Kidney (tissue), 14 donors: ENCODE results near the gene HOXC4. TPM values are rescaled to one million over a fixed set of nuclear protein-coding genes. Genes with fewer than 3 reads are reported as not detected.

ENCODE experiments used
- DNase-seq, 5 donors: peaks; one replicate each; pipeline ENCODE4 v3.0.0-alpha.2; 2013 to 2020
- FAIRE-seq: peaks from 2 replicates; lab custom pipeline; 2012; peaks lifted over from hg19 to GRCh38; lab: Jason Lieb, UNC
- H3K27ac ChIP-seq, 2 donors: one replicate each; pipeline ENCODE4 v1.7.0; 2013; ENCODE audit warnings: low read depth in 2 of 2, low read length in 2 of 2, inconsistent platforms in 1 of 2
- H3K27me3 ChIP-seq: one replicate; pipeline ENCODE4 v1.7.1; 2013; ENCODE audit warnings: low read length, inconsistent platforms; ENCODE audit not compliant: control insufficient read depth, insufficient read depth
- H3K36me3 ChIP-seq, 3 donors: one replicate each; pipeline versions ENCODE4 v1.7.0 to v1.7.1; 2013; ENCODE audit warnings: low read length in 3 of 3, control low read depth in 1 of 3, inconsistent platforms in 1 of 3; ENCODE audit not compliant: insufficient read depth in 3 of 3, control insufficient read depth in 2 of 3
- H3K4me1 ChIP-seq, 3 donors: one replicate each; pipeline versions ENCODE4 v1.7.0 to v1.7.1; 2013; ENCODE audit warnings: low read length in 3 of 3, inconsistent platforms in 1 of 3, low read depth in 1 of 3; ENCODE audit not compliant: control insufficient read depth in 2 of 3, insufficient read depth in 2 of 3
- H3K4me3 ChIP-seq, 3 donors: one replicate each; pipeline versions ENCODE4 v1.7.0 to v1.8.1; 2013; ENCODE audit warnings: low read length in 3 of 3, control low read depth in 1 of 3, inconsistent platforms in 1 of 3
- H3K9ac ChIP-seq, 3 donors: one replicate each; pipeline versions ENCODE4 v1.7.0 to v1.7.1; 2013; ENCODE audit warnings: low read length in 3 of 3, control low read depth in 1 of 3, inconsistent platforms in 1 of 3
- H3K9me3 ChIP-seq, 3 donors: one replicate each; pipeline versions ENCODE4 v1.7.0 to v1.7.1; 2013; ENCODE audit warnings: low read length in 3 of 3, control low read depth in 1 of 3, inconsistent platforms in 1 of 3; ENCODE audit not compliant: control insufficient read depth in 2 of 3, insufficient read depth in 1 of 3
- CTCF ChIP-seq: IDR thresholded peaks from 3 replicates; pipeline ENCODE4 v1.5.1; 2012; ENCODE audit warnings: mild to moderate bottlenecking, moderate library complexity, borderline replicate concordance; ENCODE audit not compliant: insufficient read depth; ENCODE audit errors: extremely low read depth
- intact Hi-C: fragments of 100-400 bp; cut with DNase I; formaldehyde crosslinking; loops from one replicate; pipeline ENCODE4 v1.11.1; 2022
- polyA plus RNA-seq: library from polyadenylated mRNA; stranded (reverse); fragments of 350-450 nt; fragmentation: Illumina TruSeq; extraction: RNeasy Lipid Tissue Mini Kit (QIAGEN cat#74804); gene quantifications from one replicate; pipeline ENCODE4 v1.2.3, GENCODE V29; 2014; ENCODE audit warnings: low read depth, low replicate concordance; ENCODE audit not compliant: insufficient read depth
- total RNA-seq: library from RNA; stranded (reverse); fragmentation: NEBNext Ultra II Directional; extraction: Animal tissue kit (Norgen Biotek cat#: 25700); gene quantifications from one replicate; pipeline ENCODE4 v1.2.1, GENCODE V29; 2021
- donor health status: control.
- donor health status: control.
- donor health status: control.
- donor health status: control.
- donor health status: control.
- donor health status: DM: yes; HTN: yes; CAD: no.
- donor health status: Normal renal cell carcinoma (clear cell type).

HOXC4 gene
- total and polyA plus RNA-seq, 2 donors from 2014 or later = 13.9 to 24.5 TPM

DNA sequence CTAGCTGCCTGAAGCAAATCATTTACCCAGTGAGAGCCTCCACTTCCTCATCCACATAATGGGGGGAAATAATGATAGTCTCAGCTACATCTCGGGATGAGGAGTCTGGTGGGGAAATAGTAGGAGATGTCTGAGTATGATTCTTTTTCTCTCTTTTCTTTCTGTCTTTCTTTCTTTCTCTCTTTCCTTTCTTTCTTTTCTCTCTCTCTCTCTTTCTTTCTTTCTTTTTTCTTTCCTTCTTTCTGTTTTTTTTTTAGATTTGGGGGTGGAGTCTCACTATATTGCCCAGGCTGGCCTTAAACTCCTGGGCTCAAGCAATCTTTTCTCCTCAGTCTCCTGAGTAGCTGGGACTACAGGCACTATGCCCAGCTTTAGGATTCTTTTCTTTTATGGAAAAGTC, 12.8 kb downstream of the HOXC4 start:
- FAIRE-seq (no peak), DNase-seq (no peak)
- intact Hi-C loops = no loop called here
- no peak for TF ChIP-seq CTCF
- no peak overlapping the region for H3K9ac ChIP-seq
- no peaks in the 10 kb centered on the region for H3K27me3 ChIP-seq
- no peak overlapping the region for H3K4me3 ChIP-seq
- no peaks in the 10 kb centered on the region for H3K9me3 ChIP-seq
- H3K36me3 ChIP-seq = no peaks in the 10 kb centered on the region
- no peaks in the 10 kb centered on the region for H3K4me1 ChIP-seq
- no peak overlapping the region for H3K27ac ChIP-seq

GRCh38 chr12:54068418-54069070, 14.9 kb downstream of the HOXC4 start:
- intact Hi-C loops = no loop called here
- no peaks in the 10 kb centered on the region for H3K9me3 ChIP-seq
- no peaks in the 10 kb centered on the region for H3K36me3 ChIP-seq
- FAIRE-seq (no peak), DNase-seq (no peak)
- no peak for TF ChIP-seq CTCF
- no peak overlapping the region for H3K9ac ChIP-seq
- no peaks in the 10 kb centered on the region for H3K27me3 ChIP-seq
- H3K4me1 ChIP-seq = no peaks in the 10 kb centered on the region
- no peak overlapping the region for H3K27ac ChIP-seq
- H3K4me3 ChIP-seq = no peak overlapping the region

DNA sequence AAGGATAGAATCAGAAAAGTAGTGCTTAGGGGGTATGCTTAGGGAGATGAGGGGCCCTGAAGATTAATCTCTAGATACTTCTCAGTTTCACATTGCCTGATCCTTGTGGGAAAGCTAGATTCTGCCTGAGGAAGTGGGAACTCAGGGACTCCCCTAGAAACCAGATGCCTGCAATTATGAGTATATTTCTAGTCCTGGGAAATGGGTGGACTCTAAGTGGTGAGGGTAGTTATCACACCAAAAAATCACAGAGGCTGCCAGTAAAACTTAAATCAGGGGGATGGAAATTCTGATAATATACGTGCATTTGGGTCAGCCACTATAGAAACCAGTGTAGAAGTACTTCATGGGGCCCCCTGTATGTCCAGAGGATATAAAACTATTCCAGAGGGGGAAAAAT, 18.3 kb downstream of the HOXC4 start:
- no peak for TF ChIP-seq CTCF
- FAIRE-seq (no peak), DNase-seq (no peak)
- intact Hi-C loops = no loop called here
- Histone ChIP-seq H3K27me3 (no peaks in the 10 kb centered on the region), H3K27ac (no peak overlapping the region), H3K9ac (no peak overlapping the region), H3K36me3 (no peaks in the 10 kb centered on the region), H3K4me1 (no peaks in the 10 kb centered on the region), H3K9me3 (no peaks in the 10 kb centered on the region), H3K4me3 (no peak overlapping the region)

GRCh38 chr12:54074308-54074707, 20.7 kb downstream of the HOXC4 start:
- no peak for FAIRE-seq
- Histone ChIP-seq H3K27ac (no peak overlapping the region), H3K9me3 (no peaks in the 10 kb centered on the region), H3K9ac (no peak overlapping the region), H3K4me1 (no peaks in the 10 kb centered on the region), H3K36me3 (no peaks in the 10 kb centered on the region), H3K4me3 (no peak overlapping the region), H3K27me3 (no peaks in the 10 kb centered on the region)
- intact Hi-C loops = no loop called here
- DNase-seq = no peak
- no peak for TF ChIP-seq CTCF
